Measurements from ENCODE around the gene FHIT.

Gene FHIT

GRCh38 chr3:59775761-59776325 lies 1475.4 kb downstream of the FHIT start:
- DNase-seq (ENCODE audit: low read depth): no peak
- no peak overlapping the region for H3K4me3 ChIP-seq (ENCODE audit: control insufficient read depth, low read depth, low read length)
- TF ChIP-seq CTCF (IDR thresholded peaks at IDR 0.05; ENCODE audit: control insufficient read depth, insufficient read depth, low read depth, low read length, missing control alignments): no peak

GRCh38 chr3:59775106-59775505 lies 1476.1 kb downstream of the FHIT start:
- no peak for TF ChIP-seq CTCF (IDR thresholded peaks at IDR 0.05; ENCODE audit: control insufficient read depth, insufficient read depth, low read depth, low read length, missing control alignments)
- no peak overlapping the region for H3K4me3 ChIP-seq (ENCODE audit: control insufficient read depth, low read depth, low read length)
- no peak for DNase-seq (ENCODE audit: low read depth)

- DNase-seq (ENCODE audit: low read depth): peak; percentile 74
- TF ChIP-seq CTCF (IDR thresholded peaks at IDR 0.05; ENCODE audit: control insufficient read depth, insufficient read depth, low read depth, low read length, missing control alignments): no peak
- no peak overlapping the region for H3K4me3 ChIP-seq (ENCODE audit: control insufficient read depth, low read depth, low read length)
These were observed 1476.6 kb downstream of the FHIT start for GRCh38 chr3:59774634-59775033.

GRCh38 chr3:59774000-59774399 lies 1477.3 kb downstream of the FHIT start:
- DNase-seq (ENCODE audit: low read depth): no peak
- no peak for TF ChIP-seq CTCF (IDR thresholded peaks at IDR 0.05; ENCODE audit: control insufficient read depth, insufficient read depth, low read depth, low read length, missing control alignments)
- no peak overlapping the region for H3K4me3 ChIP-seq (ENCODE audit: control insufficient read depth, low read depth, low read length)

GRCh38 chr3:59772416-59773408 lies 1478.5 kb downstream of the FHIT start:
- TF ChIP-seq CTCF (IDR thresholded peaks at IDR 0.05; ENCODE audit: control insufficient read depth, insufficient read depth, low read depth, low read length, missing control alignments): no peak
- no peak for DNase-seq (ENCODE audit: low read depth)
- no peak overlapping the region for H3K4me3 ChIP-seq (ENCODE audit: control insufficient read depth, low read depth, low read length)

GRCh38 chr3:59771768-59772181 lies 1479.5 kb downstream of the FHIT start:
- no peak for TF ChIP-seq CTCF (IDR thresholded peaks at IDR 0.05; ENCODE audit: control insufficient read depth, insufficient read depth, low read depth, low read length, missing control alignments)
- DNase-seq (ENCODE audit: low read depth): peak; percentile 41
- H3K4me3 ChIP-seq (ENCODE audit: control insufficient read depth, low read depth, low read length): no peak overlapping the region

Data from AG09309 (cell line).